Colonic mucosa (tissue), 4 donors: ENCODE results near the gene PAH. TPM values are rescaled to one million over a fixed set of nuclear protein-coding genes. Genes with fewer than 3 reads are reported as not detected.

ENCODE experiments used
- DNase-seq: peaks from one replicate; pipeline ENCODE4 v3.0.0-alpha.2; 2020
- H3K27ac ChIP-seq: fragments of 200-600 bp; one replicate; pipeline ENCODE4 v1.8.0; 2021
- H3K27me3 ChIP-seq: fragments of 200-600 bp; one replicate; pipeline ENCODE4 v1.8.0; 2021
- H3K36me3 ChIP-seq: fragments of 200-600 bp; one replicate; pipeline ENCODE4 v1.8.0; 2021
- H3K4me1 ChIP-seq: fragments of 200-600 bp; one replicate; pipeline ENCODE4 v1.8.0; 2021; ENCODE audit warnings: mild to moderate bottlenecking
- H3K4me3 ChIP-seq: fragments of 200-600 bp; one replicate; pipeline ENCODE4 v1.8.0; 2021
- H3K9ac ChIP-seq, 2 donors: one replicate each; pipeline ENCODE4 v1.7.0; 2013; ENCODE audit warnings: control low read depth in 2 of 2, low read depth in 2 of 2, low read length in 2 of 2
- H3K9me3 ChIP-seq: fragments of 200-600 bp; one replicate; pipeline ENCODE4 v1.8.0; 2021
- CTCF ChIP-seq: fragments of 200-600 bp; IDR thresholded peaks from one replicate; pipeline ENCODE4 v1.8.0; 2022; ENCODE audit warnings: antibody characterized with exemption, mild to moderate bottlenecking
- intact Hi-C: fragments of 100-400 bp; cut with DNase I; formaldehyde crosslinking; loops from one replicate; pipeline ENCODE4 v1.14.1; 2022
- total RNA-seq, 2 donors: library from RNA; stranded (reverse); fragmentation: NEBNext Ultra II Directional in 1 of 2; extraction: Animal tissue kit (Norgen Biotek cat#: 25700) in 1 of 2; gene quantifications; one replicate each; pipeline ENCODE4 v1.2.1, GENCODE V29; 2021
- donor health status: healthy.
- donor health status: DM: no; HTN: no; CAD: no.
- donor health status: DM: no; HTN: no; CAD: no.

Gene PAH
- total RNA-seq, 2 donors from 2014 or later = 0.11 to 1.3 TPM

GRCh38 chr12:102880783-102881182 lies 36.3 kb downstream of the PAH start:
- no peak overlapping the region for H3K27ac ChIP-seq
- no peaks in the 10 kb centered on the region for H3K9me3 ChIP-seq
- no peak overlapping the region for H3K9ac ChIP-seq
- DNase-seq = no peak
- H3K4me1 ChIP-seq = no peaks in the 10 kb centered on the region
- no peak for TF ChIP-seq CTCF
- intact Hi-C loops = no loop called here
- no peak overlapping the region for H3K4me3 ChIP-seq
- no peaks in the 10 kb centered on the region for H3K36me3 ChIP-seq
- H3K27me3 ChIP-seq = no peaks in the 10 kb centered on the region

- intact Hi-C loops = no loop called here
- Histone ChIP-seq H3K9ac (no peak overlapping the region), H3K36me3 (no peaks in the 10 kb centered on the region), H3K9me3 (no peaks in the 10 kb centered on the region), H3K4me3 (no peak overlapping the region), H3K4me1 (no peaks in the 10 kb centered on the region), H3K27me3 (no peaks in the 10 kb centered on the region), H3K27ac (no peak overlapping the region)
- no peak for DNase-seq
- no peak for TF ChIP-seq CTCF
Measured at GRCh38 chr12:102879144-102879763, 37.8 kb downstream of the PAH start.

- DNase-seq = no peak
- intact Hi-C loops = no loop called here
- no peak overlapping the region for H3K27ac ChIP-seq
- H3K27me3 ChIP-seq = no peaks in the 10 kb centered on the region
- no peaks in the 10 kb centered on the region for H3K9me3 ChIP-seq
- TF ChIP-seq CTCF = no peak
- no peaks in the 10 kb centered on the region for H3K36me3 ChIP-seq
- no peaks in the 10 kb centered on the region for H3K4me1 ChIP-seq
- H3K9ac ChIP-seq = no peak overlapping the region
- H3K4me3 ChIP-seq = no peak overlapping the region
Measured at GRCh38 chr12:102876883-102877282, 40.2 kb downstream of the PAH start.

GRCh38 chr12:102874819-102875218 lies 42.2 kb downstream of the PAH start:
- Histone ChIP-seq H3K4me1 (no peaks in the 10 kb centered on the region), H3K27me3 (no peaks in the 10 kb centered on the region), H3K36me3 (no peaks in the 10 kb centered on the region), H3K9me3 (no peaks in the 10 kb centered on the region), H3K9ac (no peak overlapping the region), H3K27ac (no peak overlapping the region), H3K4me3 (no peak overlapping the region)
- intact Hi-C loops = no loop called here
- no peak for TF ChIP-seq CTCF
- DNase-seq = no peak

- Histone ChIP-seq H3K9me3 (no peaks in the 10 kb centered on the region), H3K36me3 (no peaks in the 10 kb centered on the region), H3K4me3 (no peak overlapping the region), H3K27ac (no peak overlapping the region), H3K4me1 (no peaks in the 10 kb centered on the region), H3K27me3 (no peaks in the 10 kb centered on the region), H3K9ac (no peak overlapping the region)
- no peak for TF ChIP-seq CTCF
- intact Hi-C loops = no loop called here
- no peak for DNase-seq
Measured at GRCh38 chr12:102873077-102873476, 44.0 kb downstream of the PAH start.
